GM18519 (cell line): Measurements from ENCODE around the gene MYPOP.

ENCODE experiments used
- ATAC-seq: cut with Tn5 transposase; IDR thresholded peaks from one replicate; pipeline ENCODE4 v1.9.1; 2021; ENCODE audit warnings: mild to moderate bottlenecking, moderate library complexity; ENCODE audit not compliant: unreplicated experiment, low FRiP score

MYPOP gene

GRCh38 chr19:45865269-45865948 lies 37.0 kb downstream of the MYPOP start:
- ATAC-seq = no peak

- no peak for ATAC-seq
These were observed 37.8 kb downstream of the MYPOP start for GRCh38 chr19:45864629-45865082.

GRCh38 chr19:45863840-45864628 lies 38.4 kb downstream of the MYPOP start, which contains the start of gene FOXA3:
FOXA3 (plus strand) TSS chr19:45864326; CDS start chr19:45864457, 131 bp downstream.
- no peak for ATAC-seq

GRCh38 chr19:45863335-45863839 lies 39.0 kb downstream of the MYPOP start:
- ATAC-seq = no peak

- ATAC-seq = peak; percentile 72
These were observed 39.7 kb downstream of the MYPOP start, which contains the start of gene SYMPK for GRCh38 chr19:45862564-45863334. SYMPK (minus strand) TSS chr19:45863147; CDS start chr19:45854495, 8,652 bp downstream.

- no peak for ATAC-seq
These were observed 40.2 kb downstream of the MYPOP start for GRCh38 chr19:45862271-45862563.

GRCh38 chr19:45860359-45861259 lies 41.8 kb downstream of the MYPOP start:
- no peak for ATAC-seq

GRCh38 chr19:45854167-45854778 lies 48.1 kb downstream of the MYPOP start:
- ATAC-seq = no peak

- no peak for ATAC-seq
These were observed 49.4 kb downstream of the MYPOP start for GRCh38 chr19:45852983-45853382.

GRCh38 chr19:45852145-45852750 lies 50.2 kb downstream of the MYPOP start:
- no peak for ATAC-seq

- no peak for ATAC-seq
These were observed 53.5 kb downstream of the MYPOP start for GRCh38 chr19:45848922-45849321.

- ATAC-seq = no peak
These were observed 54.8 kb downstream of the MYPOP start for GRCh38 chr19:45847663-45848062.

GRCh38 chr19:45842198-45842597 lies 60.2 kb downstream of the MYPOP start:
- ATAC-seq = no peak
